Lower lobe of right lung (tissue), 2 donors: ENCODE data around the gene CLNK. TPM values are rescaled to one million over a fixed set of nuclear protein-coding genes. Genes with fewer than 3 reads are reported as not detected.

Experiments used
- ATAC-seq, 2 donors: fragments of 200-7000 bp; cut with Tn5 transposase; one replicate each; pipeline ENCODE4 v1.9.1; 2020 to 2022; ENCODE audit warnings: mild to moderate bottlenecking in 2 of 2, moderate library complexity in 2 of 2
- DNase-seq: peaks from one replicate; pipeline ENCODE4 v3.0.0-alpha.2; 2020
- H3K27ac ChIP-seq: fragments of 200-600 bp; one replicate; pipeline ENCODE4 v1.8.0; 2022
- H3K27me3 ChIP-seq: fragments of 200-600 bp; one replicate; pipeline ENCODE4 v1.8.0; 2022; ENCODE audit warnings: low read depth
- H3K36me3 ChIP-seq: fragments of 200-600 bp; one replicate; pipeline ENCODE4 v1.8.0; 2022; ENCODE audit warnings: mild to moderate bottlenecking
- H3K4me1 ChIP-seq: fragments of 200-600 bp; one replicate; pipeline ENCODE4 v1.8.0; 2022
- H3K4me3 ChIP-seq: fragments of 200-600 bp; one replicate; pipeline ENCODE4 v1.8.0; 2022; ENCODE audit warnings: mild to moderate bottlenecking
- H3K9me3 ChIP-seq: fragments of 200-600 bp; one replicate; pipeline ENCODE4 v1.8.0; 2022
- CTCF ChIP-seq: fragments of 200-600 bp; IDR thresholded peaks from one replicate; pipeline ENCODE4 v1.8.0; 2022; ENCODE audit warnings: antibody characterized with exemption, mild to moderate bottlenecking
- intact Hi-C: fragments of 100-400 bp; cut with DNase I; formaldehyde crosslinking; loops from one replicate; pipeline ENCODE4 v1.11.0; 2022
- total RNA-seq: library from RNA; stranded (reverse); fragmentation: NEBNext Ultra II Directional; extraction: Animal tissue kit (Norgen Biotek cat#: 25700); gene quantifications from one replicate; pipeline ENCODE4 v1.2.1, GENCODE V29; 2021
- donor health status: DM: no; HTN: yes; CAD: no; lungs with severe emphysema.

Gene CLNK
- total RNA-seq, 1 donor from 2014 or later = 0.09 TPM

- Histone ChIP-seq H3K27me3 (no peaks in the 10 kb centered on the region), H3K4me3 (no peak overlapping the region), H3K4me1 (no peaks in the 10 kb centered on the region), H3K36me3 (no peaks in the 10 kb centered on the region), H3K27ac (no peak overlapping the region), H3K9me3 (no peaks in the 10 kb centered on the region)
- intact Hi-C loops = no loop called here
- ATAC-seq = no peak
- DNase-seq = no peak
- TF ChIP-seq CTCF = no peak
Measured at GRCh38 chr4:10715135-10715534, 30.6 kb upstream of the CLNK start.

DNA sequence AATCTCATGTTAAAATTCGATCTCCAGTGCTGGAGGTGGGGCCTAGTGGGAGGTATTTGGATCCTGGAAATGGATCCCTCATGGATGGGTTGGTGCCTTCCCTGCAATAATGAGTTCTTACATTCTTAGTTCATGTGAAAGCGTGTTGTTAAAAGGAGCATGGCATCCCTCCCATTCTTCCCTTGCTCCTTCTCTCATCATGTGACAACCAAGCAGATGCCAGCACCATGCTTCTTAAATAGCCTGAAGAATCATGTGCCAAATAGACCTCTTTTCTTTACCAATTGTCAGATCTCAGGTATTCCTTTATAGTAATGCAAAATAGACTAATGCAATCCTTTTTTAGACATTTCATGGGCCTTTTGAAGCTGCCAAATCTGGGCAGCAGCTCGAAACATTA is 29.0 kb upstream of the CLNK start:
- TF ChIP-seq CTCF = no peak
- Histone ChIP-seq H3K27ac (no peak overlapping the region), H3K4me3 (no peak overlapping the region), H3K9me3 (no peaks in the 10 kb centered on the region), H3K36me3 (no peaks in the 10 kb centered on the region), H3K27me3 (no peaks in the 10 kb centered on the region), H3K4me1 (no peaks in the 10 kb centered on the region)
- DNase-seq (no peak), ATAC-seq (no peak)
- intact Hi-C loops = no loop called here

DNA sequence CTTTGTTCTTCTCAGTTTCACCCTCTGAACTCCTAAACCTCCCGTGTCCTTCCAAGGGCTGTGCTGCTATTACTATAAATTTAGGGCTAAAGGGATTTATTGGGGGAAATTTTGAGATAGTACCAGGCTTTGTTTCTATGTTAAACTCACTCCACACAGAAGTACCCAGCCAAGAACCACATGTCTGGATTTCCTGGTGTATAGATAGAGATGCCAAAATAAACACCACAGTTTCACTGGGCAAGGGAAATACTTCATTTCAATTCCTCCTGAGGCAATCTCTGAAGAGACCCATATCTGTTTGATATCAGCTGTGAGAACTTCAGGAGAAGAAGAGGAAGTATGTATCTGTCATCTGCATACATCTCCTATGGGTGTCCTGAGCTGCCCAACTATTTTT is 21.7 kb upstream of the CLNK start:
- Histone ChIP-seq H3K9me3 (no peaks in the 10 kb centered on the region), H3K27ac (no peak overlapping the region), H3K27me3 (no peaks in the 10 kb centered on the region), H3K4me1 (no peaks in the 10 kb centered on the region), H3K36me3 (no peaks in the 10 kb centered on the region), H3K4me3 (no peak overlapping the region)
- DNase-seq = no peak
- no peak for TF ChIP-seq CTCF
- intact Hi-C loops = no loop called here
- ATAC-seq = no peak

DNA sequence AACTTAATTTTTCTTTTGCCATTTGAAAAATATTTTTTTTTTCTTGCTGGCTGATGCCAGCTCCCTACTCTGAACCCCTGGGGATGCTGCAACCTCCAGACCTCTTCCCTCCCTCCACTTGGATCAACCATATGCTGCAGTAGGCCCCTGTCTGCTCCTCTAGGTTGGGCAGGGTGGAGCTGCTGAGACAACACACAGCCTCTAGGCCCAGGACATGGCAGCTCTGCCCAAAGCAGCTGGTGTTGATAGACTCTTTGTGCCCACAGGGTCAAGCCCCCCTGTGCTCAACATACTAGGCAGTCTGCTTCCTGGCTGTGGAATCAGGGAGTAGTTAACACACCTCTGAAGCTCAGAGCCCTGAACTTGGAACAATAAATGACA is 19.9 kb upstream of the CLNK start:
- H3K4me3 ChIP-seq = no peak overlapping the region
- no peak for ATAC-seq
- H3K27ac ChIP-seq = no peak overlapping the region
- intact Hi-C loops = no loop called here
- H3K36me3 ChIP-seq = no peaks in the 10 kb centered on the region
- H3K9me3 ChIP-seq = no peaks in the 10 kb centered on the region
- H3K27me3 ChIP-seq = no peaks in the 10 kb centered on the region
- DNase-seq = no peak
- TF ChIP-seq CTCF = no peak
- no peaks in the 10 kb centered on the region for H3K4me1 ChIP-seq

DNA sequence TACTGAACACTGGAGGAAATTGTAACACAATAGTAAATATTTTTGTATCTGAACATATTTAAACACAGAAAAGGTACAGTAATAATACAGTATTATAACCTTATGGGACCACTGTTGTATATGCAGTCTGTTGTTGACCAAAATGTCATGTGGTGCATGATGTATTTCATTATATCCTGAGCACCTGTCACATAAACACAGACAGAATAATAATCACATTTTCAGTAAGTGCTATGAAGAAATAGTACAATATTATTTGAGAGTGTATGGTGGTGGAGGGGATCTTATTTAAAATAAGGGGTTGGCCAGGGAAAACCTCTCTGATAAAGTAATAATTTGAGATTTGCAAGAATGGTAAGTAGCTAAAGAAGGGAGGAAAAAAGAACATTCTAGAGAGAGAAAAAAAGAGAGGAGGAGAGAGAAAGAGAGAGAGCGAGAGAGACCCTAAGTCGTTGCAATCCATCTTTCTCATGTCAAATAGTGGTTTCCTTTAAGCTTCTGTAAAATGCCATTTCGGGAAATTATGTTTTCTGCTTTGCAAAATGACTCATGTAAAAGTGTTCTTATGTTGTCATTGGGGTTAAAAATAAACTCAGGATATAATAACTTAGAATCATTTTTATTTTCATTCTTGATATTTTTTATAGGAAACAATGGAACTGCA is 19.3 kb upstream of the CLNK start:
- H3K4me1 ChIP-seq = no peaks in the 10 kb centered on the region
- no peak overlapping the region for H3K27ac ChIP-seq
- H3K36me3 ChIP-seq = no peaks in the 10 kb centered on the region
- DNase-seq (no peak), ATAC-seq (no peak)
- H3K4me3 ChIP-seq = no peak overlapping the region
- no peak for TF ChIP-seq CTCF
- no peaks in the 10 kb centered on the region for H3K9me3 ChIP-seq
- intact Hi-C loops = no loop called here
- H3K27me3 ChIP-seq = no peaks in the 10 kb centered on the region
